GM21717 (cell line): ENCODE results near the gene RIPOR3.
"Not testable (repeated sequence)": the region's sequence is repeated elsewhere in the genome, so short reads cannot be mapped to it uniquely, and the experiment has no call there.

Experiments
- ATAC-seq: cut with Tn5 transposase; IDR thresholded peaks from one replicate; pipeline ENCODE4 v1.9.1; 2021; ENCODE audit warnings: mild to moderate bottlenecking, moderate library complexity; ENCODE audit not compliant: unreplicated experiment

Gene RIPOR3

GRCh38 chr20:50724851-50725723 is 33.7 kb upstream of the RIPOR3 start:
- ATAC-seq, result no peak

- ATAC-seq, result no peak
These were observed 32.9 kb upstream of the RIPOR3 start for GRCh38 chr20:50724112-50724725.

GRCh38 chr20:50723672-50724071 is 32.3 kb upstream of the RIPOR3 start:
- no peak for ATAC-seq

GRCh38 chr20:50722424-50723155 is 31.2 kb upstream of the RIPOR3 start:
- no peak for ATAC-seq

GRCh38 chr20:50721881-50722281 is 30.5 kb upstream of the RIPOR3 start:
- ATAC-seq, result no peak

- ATAC-seq, result no peak
These were observed 29.2 kb upstream of the RIPOR3 start for GRCh38 chr20:50720582-50720981.

- ATAC-seq, result no peak
These were observed 28.7 kb upstream of the RIPOR3 start for GRCh38 chr20:50720026-50720425.

- ATAC-seq, result no peak
These were observed 28.0 kb upstream of the RIPOR3 start for GRCh38 chr20:50719328-50719727.

GRCh38 chr20:50717974-50718761 is 26.8 kb upstream of the RIPOR3 start:
- ATAC-seq, result no peak

GRCh38 chr20:50717312-50717711 is 26.0 kb upstream of the RIPOR3 start:
- ATAC-seq, result no peak

GRCh38 chr20:50716518-50716917 is 25.2 kb upstream of the RIPOR3 start:
- no peak for ATAC-seq

- ATAC-seq, result no peak
These were observed 24.4 kb upstream of the RIPOR3 start for GRCh38 chr20:50715694-50716093.

- ATAC-seq, result not testable (repeated sequence)
These were observed 23.1 kb upstream of the RIPOR3 start for GRCh38 chr20:50714426-50714825.

- no peak for ATAC-seq
These were observed 22.3 kb upstream of the RIPOR3 start for GRCh38 chr20:50713657-50714101.

GRCh38 chr20:50712771-50713656 is 21.7 kb upstream of the RIPOR3 start:
- ATAC-seq, result no peak

- ATAC-seq, result no peak
These were observed 19.9 kb upstream of the RIPOR3 start for GRCh38 chr20:50711113-50711825.

- no peak for ATAC-seq
These were observed 19.2 kb upstream of the RIPOR3 start for GRCh38 chr20:50710492-50711063.

GRCh38 chr20:50709636-50709973 is 18.3 kb upstream of the RIPOR3 start:
- ATAC-seq, result no peak
